GM12878 (cell line): ENCODE measurements around the gene TENT4B. TPM values are rescaled to one million over a fixed set of nuclear protein-coding genes. Genes with fewer than 3 reads are reported as not detected.

Experiments used
- BRCA1 ChIP-seq: IDR thresholded peaks from 2 replicates; pipeline ENCODE4 v1.6.1; 2011; ENCODE audit warnings: low read depth, low read length, improper control_type of control experiment
- E2F8 ChIP-seq: fragments of 450-650 bp; IDR thresholded peaks from 2 replicates; pipeline ENCODE4 v1.6.1; 2018; ENCODE audit warnings: mild to moderate bottlenecking, low read depth, moderate library complexity; ENCODE audit not compliant: partially characterized antibody
- PAX8 ChIP-seq: fragments of 450-650 bp; IDR thresholded peaks from 2 replicates; pipeline ENCODE4 v1.6.1; 2017; ENCODE audit warnings: mild to moderate bottlenecking, moderate library complexity
- TBL1XR1 ChIP-seq: IDR thresholded peaks from 2 replicates; pipeline ENCODE4 v1.6.1; 2012; ENCODE audit warnings: low read depth, low read length, improper control_type of control experiment
- ZBED1 ChIP-seq: IDR thresholded peaks from 2 replicates; pipeline ENCODE4 v1.6.1; 2016; ENCODE audit warnings: borderline replicate concordance
- ZBTB11 ChIP-seq: fragments of 450-650 bp; formaldehyde crosslinking; IDR thresholded peaks from 2 replicates; pipeline ENCODE4 v1.5.0; 2022; ENCODE audit warnings: mild to moderate bottlenecking, missing genetic modification characterization
- ZNF384 ChIP-seq: IDR thresholded peaks from 2 replicates; pipeline ENCODE4 v1.6.1; 2012; ENCODE audit warnings: low read depth, mild to moderate bottlenecking, low read length, improper control_type of control experiment, borderline replicate concordance
- polyA plus RNA-seq, 11 experiments: library from polyadenylated mRNA; depleted of rRNA in 4 of 11; unstranded in 6 of 11; stranded (reverse) in 5 of 11; fragments of >200 nt; fragmentation: Nextera tagmentation in 4 of 11; fragmentation: Illumina TruSeq in 1 of 11; extraction: Ambion mirVana in 4 of 11; extraction: Trizol in 1 of 11; gene quantifications; 1 replicate in 1 of 11; 2 replicates in 10 of 11; pipeline versions ENCODE4 v1.2.1 to v1.2.3, GENCODE V29; 2011 to 2016; ENCODE audit warnings: inconsistent platforms in 2 of 11, missing spikeins in 2 of 11, low read depth in 1 of 11
- total RNA-seq, 4 experiments: library from RNA; depleted of rRNA in 3 of 4; stranded (reverse); fragments of >200 nt in 3 of 4; fragmentation: Illumina TruSeq in 1 of 4; extraction: Trizol in 1 of 4; gene quantifications; 2 replicates each; pipeline versions ENCODE4 v1.2.1 to v1.2.3, GENCODE V29; 2013 to 2021

The TENT4B gene
- total and polyA plus RNA-seq, 10 of the 15 experiments (the other 5 are each of a cell fraction or from before 2014, with no cell fraction given) = 4.4 to 16.7 (median 10.8) TPM

- TF ChIP-seq PAX8 (no peak), ZNF384 (no peak), ZBED1 (no peak), BRCA1 (no peak), ZBTB11 (CRISPR knock-in tag) (no peak), TBL1XR1 (no peak), E2F8 (no peak)
Observed at GRCh38 chr16:50272111-50272571, 119.0 kb downstream of the TENT4B start (continued).
